K562 (cell line): Measurements from ENCODE around the gene RSBN1L. TPM values are rescaled to one million over a fixed set of nuclear protein-coding genes. Genes with fewer than 3 reads are reported as not detected.

Experiments
- BRF1 ChIP-seq: IDR thresholded peaks from 3 replicates; pipeline ENCODE4 v1.6.1; 2011; ENCODE audit warnings: borderline replicate concordance, mild to moderate bottlenecking; ENCODE audit not compliant: insufficient read length; ENCODE audit errors: extremely low read depth
- CEBPG ChIP-seq, 3 experiments: fragments of 200-800 bp in 1 of 3; sonication (Bioruptor generic) in 1 of 3; sonication (generic) in 1 of 3; formaldehyde crosslinking in 1 of 3; IDR thresholded peaks in 2 of 3; conservative IDR thresholded peaks in 1 of 3; 2 replicates each; pipeline versions ENCODE4 v1.6.1 to v1.8.0; 2016 to 2022; ENCODE audit warnings: missing compliant biosample characterization in 2 of 3, missing genetic modification characterization in 2 of 3, mild to moderate bottlenecking in 1 of 3, missing genetic modification reagents in 1 of 3
- ELF1 ChIP-seq: fragments of 200-800 bp; sonication (Bioruptor generic); IDR thresholded peaks from 2 replicates; pipeline ENCODE4 v1.6.1; 2016; ENCODE audit warnings: missing genetic modification characterization, missing compliant biosample characterization
- ESRRB ChIP-seq: fragments of 250-450 bp; sonication (Bioruptor Pico); IDR thresholded peaks from 2 replicates; pipeline ENCODE4 v1.5.0; 2020; ENCODE audit warnings: mild to moderate bottlenecking, moderate library complexity, borderline replicate concordance
- GATAD2B ChIP-seq: fragments of 450-650 bp; IDR thresholded peaks from 2 replicates; pipeline ENCODE4 v1.6.1; 2017; ENCODE audit warnings: mild to moderate bottlenecking, borderline replicate concordance
- HBP1 ChIP-seq: fragments of 450-650 bp; formaldehyde crosslinking; IDR thresholded peaks from 2 replicates; pipeline ENCODE4 v1.4.0; 2022; ENCODE audit warnings: missing genetic modification characterization
- KLF10 ChIP-seq: fragments of 250-450 bp; sonication (Bioruptor Pico); IDR thresholded peaks from 2 replicates; pipeline ENCODE4 v1.6.1; 2021; ENCODE audit warnings: matching md5 sums
- MCM2 ChIP-seq: fragments of 450-650 bp; IDR thresholded peaks from 2 replicates; pipeline ENCODE4 v1.6.1; 2017; ENCODE audit warnings: low read depth, mild to moderate bottlenecking
- NFE2L1 ChIP-seq: fragments of 450-650 bp; IDR thresholded peaks from 2 replicates; pipeline ENCODE4 v1.6.1; 2016; ENCODE audit warnings: missing genetic modification characterization, low read depth, mild to moderate bottlenecking, missing compliant biosample characterization, moderate library complexity, borderline replicate concordance
- PHF20 ChIP-seq: fragments of 450-650 bp; IDR thresholded peaks from 2 replicates; pipeline ENCODE4 v1.6.1; 2018; ENCODE audit not compliant: partially characterized antibody
- POU5F1 ChIP-seq: fragments of 150-350 bp; IDR thresholded peaks from 2 replicates; pipeline ENCODE4 v1.6.1; 2014; ENCODE audit warnings: borderline replicate concordance, low read length, low read depth, mild to moderate bottlenecking; ENCODE audit not compliant: partially characterized antibody
- SMAD2 ChIP-seq: fragments of 150-350 bp; IDR thresholded peaks from 2 replicates; pipeline ENCODE4 v1.6.1; 2014; ENCODE audit warnings: low read depth, mild to moderate bottlenecking, low read length
- SREBF2 ChIP-seq: sonication (generic); formaldehyde crosslinking; IDR thresholded peaks from 2 replicates; pipeline ENCODE4 v1.4.0; 2020; ENCODE audit warnings: mild to moderate bottlenecking, missing genetic modification reagents
- XRCC3 ChIP-seq: fragments of 450-650 bp; IDR thresholded peaks from 2 replicates; pipeline ENCODE4 v1.6.1; 2017; ENCODE audit warnings: mild to moderate bottlenecking, moderate library complexity
- ZC3H11A ChIP-seq: IDR thresholded peaks from 2 replicates; pipeline ENCODE4 v1.6.1; 2012; ENCODE audit warnings: low read depth, low read length, improper control_type of control experiment
- ZNF143 ChIP-seq: sonication (generic); formaldehyde crosslinking; IDR thresholded peaks from 2 replicates; pipeline ENCODE4 v1.9.0; 2022; ENCODE audit warnings: mild to moderate bottlenecking, missing genetic modification reagents
- ZNF175 ChIP-seq: fragments of 200-800 bp; sonication (Bioruptor generic); IDR thresholded peaks from 2 replicates; pipeline ENCODE4 v1.6.1; 2016; ENCODE audit warnings: low read depth, mild to moderate bottlenecking, missing genetic modification characterization, missing compliant biosample characterization
- ZNF77 ChIP-seq: fragments of 250-450 bp; sonication (Bioruptor Pico); IDR thresholded peaks from 2 replicates; pipeline ENCODE4 v1.5.0; 2020
- polyA plus RNA-seq, 8 experiments: library from polyadenylated mRNA; depleted of rRNA in 4 of 8; stranded (reverse) in 5 of 8; unstranded in 3 of 8; fragments of >200 nt; fragmentation: Nextera tagmentation in 2 of 8; fragmentation: Illumina TruSeq in 1 of 8; extraction: Ambion mirVana in 2 of 8; extraction: Trizol in 1 of 8; gene quantifications; 2 replicates each; pipeline versions ENCODE4 v1.2.1 to v1.2.3, GENCODE V29; 2011 to 2014; ENCODE audit warnings: inconsistent platforms in 1 of 8, missing spikeins in 1 of 8
- total RNA-seq, 7 experiments: library from RNA; depleted of rRNA in 6 of 7; stranded (reverse); fragments of >200 nt in 6 of 7; fragmentation: Illumina TruSeq in 2 of 7; extraction: Trizol in 2 of 7; gene quantifications; 2 replicates each; pipeline versions ENCODE4 v1.2.1 to v1.2.3, GENCODE V29; 2011 to 2021; ENCODE audit warnings: low replicate concordance in 1 of 7
- TF ChIP-seq, protein P1 (sequence below): sonication (generic); formaldehyde crosslinking; IDR thresholded peaks from 2 replicates; pipeline ENCODE4 v1.8.0; 2022; ENCODE audit warnings: mild to moderate bottlenecking, low read depth, missing genetic modification reagents
- TF ChIP-seq, protein P2 (sequence below), 2 experiments: fragments of 450-650 bp in 1 of 2; sonication (generic) in 1 of 2; formaldehyde crosslinking in 1 of 2; IDR thresholded peaks in 1 of 2; conservative IDR thresholded peaks in 1 of 2; 2 replicates each; pipeline versions ENCODE4 v1.6.1 to v1.8.1; 2016 to 2023; ENCODE audit warnings: mild to moderate bottlenecking in 2 of 2, moderate library complexity in 2 of 2, inconsistent platforms in 1 of 2, missing genetic modification reagents in 1 of 2
- TF ChIP-seq, protein P3 (sequence below), 2 experiments: fragments of 200-800 bp in 1 of 2; sonication (Bioruptor generic) in 1 of 2; sonication (generic) in 1 of 2; formaldehyde crosslinking in 1 of 2; IDR thresholded peaks in 1 of 2; conservative IDR thresholded peaks in 1 of 2; 2 replicates each; pipeline versions ENCODE4 v1.5.0 to v1.6.1; 2016 to 2020; ENCODE audit warnings: missing compliant biosample characterization in 1 of 2, missing genetic modification characterization in 1 of 2, missing genetic modification reagents in 1 of 2

RSBN1L gene
- total and polyA plus RNA-seq, 9 of the 15 experiments (the other 6 are each of a cell fraction or from before 2014, with no cell fraction given), result 6.2 to 35.2 (median 20.1) TPM

DNA sequence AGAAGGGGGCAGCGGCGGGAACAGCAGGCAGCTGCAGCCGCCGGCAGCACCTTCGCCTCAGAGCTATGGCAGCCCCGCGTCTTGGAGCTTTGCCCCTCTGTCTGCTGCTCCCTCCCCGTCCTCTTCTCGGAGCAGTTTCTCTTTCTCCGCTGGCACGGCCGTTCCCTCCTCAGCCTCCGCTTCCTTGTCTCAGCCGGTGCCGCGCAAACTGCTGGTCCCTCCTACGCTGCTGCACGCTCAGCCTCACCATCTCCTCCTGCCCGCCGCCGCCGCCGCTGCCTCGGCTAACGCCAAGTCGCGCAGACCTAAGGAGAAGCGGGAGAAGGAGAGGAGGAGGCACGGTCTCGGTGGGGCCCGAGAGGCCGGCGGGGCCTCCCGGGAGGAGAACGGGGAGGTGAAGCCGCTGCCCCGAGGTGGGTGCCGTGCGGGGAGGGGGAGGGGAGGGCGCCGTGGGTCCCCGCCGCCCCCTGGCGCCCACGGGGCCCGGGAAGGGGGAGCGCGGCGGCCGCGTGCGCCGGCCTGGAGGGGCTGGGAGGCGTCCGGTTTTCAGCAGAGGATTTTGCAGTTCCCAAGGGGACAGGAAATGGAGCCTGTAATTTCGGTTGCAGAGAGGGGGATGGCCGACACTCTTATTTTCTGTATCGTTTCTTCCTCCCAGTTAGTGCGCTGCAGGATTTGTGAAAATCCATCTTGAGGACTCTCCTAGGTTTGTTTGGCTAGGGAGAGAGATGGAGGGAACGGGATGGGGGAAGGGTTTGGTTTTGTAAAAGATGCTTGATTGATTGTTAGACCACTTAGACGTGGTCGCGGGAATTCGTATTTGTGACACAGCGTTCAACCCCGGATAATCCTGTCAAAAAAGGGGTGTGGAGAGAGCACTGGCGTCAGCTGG is 630 bp downstream of the RSBN1L start (continued):
- TF ChIP-seq MCM2, result no peak
- TF ChIP-seq PHF20, result no peak
- TF ChIP-seq, protein P1, sequence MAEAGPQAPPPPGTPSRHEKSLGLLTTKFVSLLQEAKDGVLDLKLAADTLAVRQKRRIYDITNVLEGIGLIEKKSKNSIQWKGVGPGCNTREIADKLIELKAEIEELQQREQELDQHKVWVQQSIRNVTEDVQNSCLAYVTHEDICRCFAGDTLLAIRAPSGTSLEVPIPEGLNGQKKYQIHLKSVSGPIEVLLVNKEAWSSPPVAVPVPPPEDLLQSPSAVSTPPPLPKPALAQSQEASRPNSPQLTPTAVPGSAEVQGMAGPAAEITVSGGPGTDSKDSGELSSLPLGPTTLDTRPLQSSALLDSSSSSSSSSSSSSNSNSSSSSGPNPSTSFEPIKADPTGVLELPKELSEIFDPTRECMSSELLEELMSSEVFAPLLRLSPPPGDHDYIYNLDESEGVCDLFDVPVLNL (CRISPR knock-in tag), result no peak
- TF ChIP-seq HBP1 (CRISPR knock-in tag), result no peak
- TF ChIP-seq CEBPG (CRISPR knock-in tag; IDR thresholded peaks at IDR 0.05), result 0 out of 2 replicates have a peak, but pooled peaks have one; percentile 24
- TF ChIP-seq CEBPG (tag; conservative IDR thresholded peaks at IDR 0.05 in 1 of 2, IDR thresholded peaks at IDR 0.05 in 1 of 2), result no peak
- no peak for TF ChIP-seq KLF10
- TF ChIP-seq ZNF77 (CRISPR knock-in tag), result no peak
- TF ChIP-seq GATAD2B, result 0 out of 2 replicates have a peak, but pooled peaks have one; percentile 67
- TF ChIP-seq SMAD2, result no peak
- TF ChIP-seq XRCC3, result no peak
- TF ChIP-seq ZNF175, result no peak
- no peak for TF ChIP-seq BRF1
- TF ChIP-seq ELF1 (tag), result peak; percentile 43; the same call in 1 of the 2 replicates
- no peak for TF ChIP-seq NFE2L1 (tag)
- TF ChIP-seq ESRRB, result no peak
- no peak for TF ChIP-seq POU5F1
- no peak for TF ChIP-seq ZC3H11A
- TF ChIP-seq, protein P2, sequence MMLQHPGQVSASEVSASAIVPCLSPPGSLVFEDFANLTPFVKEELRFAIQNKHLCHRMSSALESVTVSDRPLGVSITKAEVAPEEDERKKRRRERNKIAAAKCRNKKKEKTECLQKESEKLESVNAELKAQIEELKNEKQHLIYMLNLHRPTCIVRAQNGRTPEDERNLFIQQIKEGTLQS (IDR thresholded peaks at IDR 0.05), result no peak
- TF ChIP-seq, protein P2 (CRISPR knock-in tag; conservative IDR thresholded peaks at IDR 0.05), result no peak
- TF ChIP-seq, protein P3, sequence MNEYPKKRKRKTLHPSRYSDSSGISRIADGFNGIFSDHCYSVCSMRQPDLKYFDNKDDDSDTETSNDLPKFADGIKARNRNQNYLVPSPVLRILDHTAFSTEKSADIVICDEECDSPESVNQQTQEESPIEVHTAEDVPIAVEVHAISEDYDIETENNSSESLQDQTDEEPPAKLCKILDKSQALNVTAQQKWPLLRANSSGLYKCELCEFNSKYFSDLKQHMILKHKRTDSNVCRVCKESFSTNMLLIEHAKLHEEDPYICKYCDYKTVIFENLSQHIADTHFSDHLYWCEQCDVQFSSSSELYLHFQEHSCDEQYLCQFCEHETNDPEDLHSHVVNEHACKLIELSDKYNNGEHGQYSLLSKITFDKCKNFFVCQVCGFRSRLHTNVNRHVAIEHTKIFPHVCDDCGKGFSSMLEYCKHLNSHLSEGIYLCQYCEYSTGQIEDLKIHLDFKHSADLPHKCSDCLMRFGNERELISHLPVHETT (CRISPR knock-in tag; conservative IDR thresholded peaks at IDR 0.05 in 1 of 2, IDR thresholded peaks at IDR 0.05 in 1 of 2), result no peak
- no peak for TF ChIP-seq SREBF2 (CRISPR knock-in tag)
- TF ChIP-seq ZNF143 (CRISPR knock-in tag), result 0 out of 2 replicates have a peak, but pooled peaks have one; percentile 22
